HepG2 (cell line): ENCODE data around the gene SMYD4. TPM values are rescaled to one million over a fixed set of nuclear protein-coding genes. Genes with fewer than 3 reads are reported as not detected.

ENCODE experiments used
- ATF4 ChIP-seq, 2 experiments: fragments of 450-650 bp in 1 of 2; sonication (generic) in 1 of 2; formaldehyde crosslinking; IDR thresholded peaks; 2 replicates each; pipeline versions ENCODE4 v1.5.0 to v1.8.0; 2020 to 2022; ENCODE audit warnings: mild to moderate bottlenecking in 1 of 2, missing genetic modification reagents in 1 of 2
- RBM22 ChIP-seq: fragments of 200-400 bp; formaldehyde crosslinking; optimal IDR thresholded peaks from 2 replicates; pipeline ENCODE3; 2017; ENCODE audit warnings: mild to moderate bottlenecking, low read length, moderate library complexity
- RBM39 ChIP-seq: fragments of 200-400 bp; formaldehyde crosslinking; IDR thresholded peaks from one replicate; pipeline ENCODE4 v1.6.1; 2018; ENCODE audit warnings: antibody characterized with exemption, mild to moderate bottlenecking, low read depth, low read length; ENCODE audit not compliant: poor library complexity, severe bottlenecking
- TEAD3 ChIP-seq: optimal IDR thresholded peaks from 2 replicates; pipeline ENCODE3; 2016; ENCODE audit warnings: borderline replicate concordance
- ZBED4 ChIP-seq: sonication (generic); formaldehyde crosslinking; IDR thresholded peaks from 2 replicates; pipeline ENCODE4 v1.4.0; 2020; ENCODE audit warnings: missing genetic modification reagents, borderline replicate concordance
- ZBTB38 ChIP-seq: sonication (generic); formaldehyde crosslinking; IDR thresholded peaks from 2 replicates; pipeline ENCODE4 v1.5.1; 2020; ENCODE audit warnings: mild to moderate bottlenecking, missing genetic modification reagents
- ZC3H13 ChIP-seq: sonication (generic); formaldehyde crosslinking; IDR thresholded peaks from 2 replicates; pipeline ENCODE4 v1.8.1; 2023; ENCODE audit warnings: mild to moderate bottlenecking, missing genetic modification reagents, moderate library complexity
- ZFX ChIP-seq: sonication (generic); formaldehyde crosslinking; IDR thresholded peaks from 2 replicates; pipeline ENCODE4 v1.4.0; 2020; ENCODE audit warnings: mild to moderate bottlenecking, low read depth, missing genetic modification reagents, moderate library complexity
- ZNF333 ChIP-seq: sonication (generic); formaldehyde crosslinking; IDR thresholded peaks from 2 replicates; pipeline ENCODE4 v1.4.0; 2020; ENCODE audit warnings: mild to moderate bottlenecking, missing genetic modification reagents, borderline replicate concordance
- ZNF343 ChIP-seq: sonication (generic); formaldehyde crosslinking; IDR thresholded peaks from 2 replicates; pipeline ENCODE4 v1.4.0; 2020; ENCODE audit warnings: mild to moderate bottlenecking, missing genetic modification reagents
- ZNF430 ChIP-seq: sonication (generic); formaldehyde crosslinking; IDR thresholded peaks from 2 replicates; pipeline ENCODE4 v1.9.0; 2021; ENCODE audit warnings: mild to moderate bottlenecking, missing genetic modification reagents
- ZNF609 ChIP-seq: sonication (generic); formaldehyde crosslinking; IDR thresholded peaks from 2 replicates; pipeline ENCODE4 v1.4.0; 2020; ENCODE audit warnings: mild to moderate bottlenecking, missing genetic modification reagents, borderline replicate concordance
- ZNF816 ChIP-seq: sonication (generic); formaldehyde crosslinking; IDR thresholded peaks from 2 replicates; pipeline ENCODE4 v1.8.0; 2022; ENCODE audit warnings: missing genetic modification reagents, mild to moderate bottlenecking, borderline replicate concordance
- polyA plus RNA-seq, 8 experiments: library from polyadenylated mRNA; depleted of rRNA in 3 of 8; stranded (reverse) in 7 of 8; unstranded in 1 of 8; fragments of >200 nt; fragmentation: Illumina TruSeq in 4 of 8; extraction: Trizol in 4 of 8; gene quantifications; 2 replicates each; pipeline versions ENCODE4 v1.2.1 to v1.2.3, GENCODE V29; 2011 to 2016; ENCODE audit warnings: low read depth in 4 of 8, missing spikeins in 1 of 8, mixed read lengths in 1 of 8; ENCODE audit not compliant: insufficient read depth in 1 of 8
- total RNA-seq, 5 experiments: library from RNA; depleted of rRNA; stranded (reverse); fragments of >200 nt; fragmentation: Illumina TruSeq; extraction: Trizol; gene quantifications; 2 replicates each; pipeline ENCODE4 v1.2.3, GENCODE V29; 2016; ENCODE audit warnings: low read depth in 1 of 5
- TF ChIP-seq, protein P1 (sequence below): sonication (generic); formaldehyde crosslinking; IDR thresholded peaks from 2 replicates; pipeline ENCODE4 v1.5.1; 2020; ENCODE audit warnings: mild to moderate bottlenecking, missing genetic modification reagents, moderate library complexity

SMYD4 gene
- total and polyA plus RNA-seq, 2 of the 13 experiments (the other 11 are each of a cell fraction or from before 2014, with no cell fraction given) = 7.4 to 11.3 TPM

DNA sequence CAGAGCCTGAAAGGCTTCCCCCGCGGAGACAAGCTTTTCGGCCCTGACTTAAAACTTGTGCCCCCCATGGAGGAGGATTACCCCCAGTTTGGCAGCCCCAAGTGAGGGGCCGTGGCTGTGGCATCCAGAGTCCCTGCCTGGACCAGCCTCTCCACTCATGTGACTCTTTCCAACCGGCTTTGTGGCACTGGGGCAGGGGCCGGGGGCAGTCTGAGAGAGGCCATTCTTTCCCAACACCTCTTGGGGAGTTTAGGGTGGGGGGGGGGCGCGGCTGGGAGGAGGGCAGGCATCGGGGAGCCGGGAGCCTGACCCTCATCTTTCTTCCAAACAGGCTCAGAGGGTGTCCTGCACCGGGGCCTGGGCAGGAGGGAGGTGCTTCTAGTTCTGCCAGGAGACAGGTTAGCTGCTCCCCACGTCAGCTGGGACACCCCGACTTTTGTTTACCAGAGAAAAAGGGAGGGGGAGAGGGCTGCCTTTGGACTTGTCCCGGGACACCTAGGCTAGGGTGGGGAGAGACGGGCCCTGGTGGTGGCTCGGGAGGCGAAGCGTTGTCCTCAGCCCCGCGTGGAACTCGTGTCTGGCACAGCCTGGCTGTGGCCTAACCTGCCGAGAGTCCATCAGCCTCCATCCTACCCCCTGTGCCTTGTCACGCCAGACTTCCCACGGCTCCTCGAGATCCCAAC lies 75.1 kb downstream of the SMYD4 start (continued):
- TF ChIP-seq ZBED4 (CRISPR knock-in tag) (no peak), ZBTB38 (CRISPR knock-in tag) (0 out of 2 replicates have a peak, but pooled peaks have one; percentile 15), ZC3H13 (CRISPR knock-in tag) (peak; percentile 63), ZNF343 (no peak), ZNF816 (CRISPR knock-in tag) (no peak), RBM39 (peak; percentile 63), ZFX (CRISPR knock-in tag) (0 out of 2 replicates have a peak, but pooled peaks have one; percentile 18), ATF4 (CRISPR knock-in tag; IDR thresholded peaks at IDR 0.05) (no peak), RBM22 (peak; percentile 26), TEAD3 (CRISPR knock-in tag) (peak; percentile 30), ZNF333 (CRISPR knock-in tag) (0 out of 2 replicates have a peak, but pooled peaks have one; percentile 50), ZNF609 (CRISPR knock-in tag) (0 out of 2 replicates have a peak, but pooled peaks have one; percentile 6), ZNF430 (0 out of 2 replicates have a peak, but pooled peaks have one; percentile 20)
- TF ChIP-seq, protein P1, sequence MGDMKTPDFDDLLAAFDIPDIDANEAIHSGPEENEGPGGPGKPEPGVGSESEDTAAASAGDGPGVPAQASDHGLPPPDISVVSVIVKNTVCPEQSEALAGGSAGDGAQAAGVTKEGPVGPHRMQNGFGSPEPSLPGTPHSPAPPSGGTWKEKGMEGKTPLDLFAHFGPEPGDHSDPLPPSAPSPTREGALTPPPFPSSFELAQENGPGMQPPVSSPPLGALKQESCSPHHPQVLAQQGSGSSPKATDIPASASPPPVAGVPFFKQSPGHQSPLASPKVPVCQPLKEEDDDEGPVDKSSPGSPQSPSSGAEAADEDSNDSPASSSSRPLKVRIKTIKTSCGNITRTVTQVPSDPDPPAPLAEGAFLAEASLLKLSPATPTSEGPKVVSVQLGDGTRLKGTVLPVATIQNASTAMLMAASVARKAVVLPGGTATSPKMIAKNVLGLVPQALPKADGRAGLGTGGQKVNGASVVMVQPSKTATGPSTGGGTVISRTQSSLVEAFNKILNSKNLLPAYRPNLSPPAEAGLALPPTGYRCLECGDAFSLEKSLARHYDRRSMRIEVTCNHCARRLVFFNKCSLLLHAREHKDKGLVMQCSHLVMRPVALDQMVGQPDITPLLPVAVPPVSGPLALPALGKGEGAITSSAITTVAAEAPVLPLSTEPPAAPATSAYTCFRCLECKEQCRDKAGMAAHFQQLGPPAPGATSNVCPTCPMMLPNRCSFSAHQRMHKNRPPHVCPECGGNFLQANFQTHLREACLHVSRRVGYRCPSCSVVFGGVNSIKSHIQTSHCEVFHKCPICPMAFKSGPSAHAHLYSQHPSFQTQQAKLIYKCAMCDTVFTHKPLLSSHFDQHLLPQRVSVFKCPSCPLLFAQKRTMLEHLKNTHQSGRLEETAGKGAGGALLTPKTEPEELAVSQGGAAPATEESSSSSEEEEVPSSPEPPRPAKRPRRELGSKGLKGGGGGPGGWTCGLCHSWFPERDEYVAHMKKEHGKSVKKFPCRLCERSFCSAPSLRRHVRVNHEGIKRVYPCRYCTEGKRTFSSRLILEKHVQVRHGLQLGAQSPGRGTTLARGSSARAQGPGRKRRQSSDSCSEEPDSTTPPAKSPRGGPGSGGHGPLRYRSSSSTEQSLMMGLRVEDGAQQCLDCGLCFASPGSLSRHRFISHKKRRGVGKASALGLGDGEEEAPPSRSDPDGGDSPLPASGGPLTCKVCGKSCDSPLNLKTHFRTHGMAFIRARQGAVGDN = no peak; the same call in 1 of the 2 replicates
